Panc1 (cell line): ENCODE measurements around the gene MYRFL. TPM values are rescaled to one million over a fixed set of nuclear protein-coding genes. Genes with fewer than 3 reads are reported as not detected.

Source experiments
- ATAC-seq: fragments of 200-7000 bp; cut with Tn5 transposase; 2 replicates; pipeline ENCODE4 v1.9.1; 2020; ENCODE audit warnings: mild to moderate bottlenecking, moderate library complexity
- BruUV-seq: library from RNA; stranded (reverse); fragments of 400-500 nt; replicated peaks from 2 replicates; lab custom pipeline; 2021; lab: Mats Ljungman, UMichigan
- CTCF ChIA-PET: fragments of 300-600 bp; sonication (Branson Sonifier 250); formaldehyde crosslinking; loops from one replicate; lab custom pipeline; 2022; ENCODE audit warnings: antibody characterized with exemption; lab: Charles Lee
- POLR2A ChIA-PET: fragments of 300-600 bp; sonication (Branson Sonifier 250); formaldehyde crosslinking; loops from one replicate; lab custom pipeline; 2022; ENCODE audit warnings: antibody characterized with exemption; lab: Charles Lee
- DNase-seq: peaks from one replicate; pipeline ENCODE4 v3.0.0-alpha.2; 2010; ENCODE audit warnings: low read depth, low spot score
- H3K27ac ChIP-seq: 2 replicates; pipeline ENCODE4 v1.5.1; 2011; ENCODE audit warnings: mild to moderate bottlenecking, low read length, inconsistent platforms
- H3K27me3 ChIP-seq: fragments of 200-500 bp; sonication (Bioruptor generic); 2 replicates; pipeline ENCODE4 v1.6.0; 2014; ENCODE audit warnings: low read length, inconsistent platforms; ENCODE audit not compliant: control insufficient read depth, insufficient read depth
- H3K36me3 ChIP-seq: fragments of 200-500 bp; sonication (Bioruptor generic); 2 replicates; pipeline ENCODE4 v1.5.1; 2014; ENCODE audit warnings: inconsistent platforms, mild to moderate bottlenecking, low read length, moderate library complexity; ENCODE audit not compliant: control insufficient read depth, insufficient read depth
- H3K4me1 ChIP-seq: 2 replicates; pipeline ENCODE4 v1.5.1; 2011; ENCODE audit warnings: inconsistent platforms, mild to moderate bottlenecking, low read length, moderate library complexity; ENCODE audit not compliant: control insufficient read depth, insufficient read depth
- H3K4me3 ChIP-seq, 2 experiments: 2 replicates each; pipeline ENCODE4 v1.5.1; 2011 to 2012; ENCODE audit warnings: low read depth in 2 of 2, low read length in 2 of 2, mild to moderate bottlenecking in 2 of 2, inconsistent platforms in 1 of 2, moderate library complexity in 1 of 2
- H3K9me3 ChIP-seq: fragments of 200-500 bp; sonication (Bioruptor generic); 2 replicates; pipeline ENCODE4 v1.5.1; 2014; ENCODE audit warnings: low read depth, mild to moderate bottlenecking, inconsistent platforms, low read length, moderate library complexity; ENCODE audit not compliant: control insufficient read depth, insufficient read depth
- POLR2AphosphoS5 ChIP-seq: IDR thresholded peaks from 2 replicates; pipeline ENCODE4 v1.6.1; 2012; ENCODE audit warnings: mild to moderate bottlenecking, low read depth, low read length, moderate library complexity
- SIN3A ChIP-seq: IDR thresholded peaks from 2 replicates; pipeline ENCODE4 v1.6.1; 2012; ENCODE audit warnings: low read depth, mild to moderate bottlenecking, low read length, moderate library complexity, borderline replicate concordance; ENCODE audit not compliant: insufficient read depth
- TCF7L2 ChIP-seq: IDR thresholded peaks from 2 replicates; pipeline ENCODE4 v1.6.1; 2011; ENCODE audit warnings: mild to moderate bottlenecking, low read depth, low read length, inconsistent platforms
- in situ Hi-C: cut with HindIII; loops from 2 replicates; pipeline ENCODE4 v1.10.0; 2016; ENCODE audit warnings: low sequenced_read_pairs, low pct_unique_long_range_greater_than_20kb
- intact Hi-C: fragments of 100-400 bp; cut with micrococcal nuclease; formaldehyde crosslinking; loops from one replicate; pipeline ENCODE4 v1.10.0; 2022; ENCODE audit not compliant: unreplicated experiment
- total RNA-seq: library from RNA; stranded (reverse); gene quantifications from one replicate; pipeline ENCODE4 v1.2.1, GENCODE V29; 2021; ENCODE audit not compliant: unreplicated experiment
- TF ChIP-seq, protein P1 (sequence below), 2 experiments: IDR thresholded peaks; 2 replicates each; pipeline ENCODE4 v1.6.1; 2011 to 2012; ENCODE audit warnings: low read depth in 2 of 2, control low read depth in 1 of 2, low read length in 1 of 2, mild to moderate bottlenecking in 1 of 2, moderate library complexity in 1 of 2; ENCODE audit not compliant: insufficient read depth in 1 of 2
- TF ChIP-seq, protein P2 (sequence below): fragments of 450-650 bp; IDR thresholded peaks from 2 replicates; pipeline ENCODE4 v1.5.1; 2017; ENCODE audit warnings: mild to moderate bottlenecking

MYRFL gene
- total RNA-seq, 1 experiment from 2014 or later, result not detected

DNA sequence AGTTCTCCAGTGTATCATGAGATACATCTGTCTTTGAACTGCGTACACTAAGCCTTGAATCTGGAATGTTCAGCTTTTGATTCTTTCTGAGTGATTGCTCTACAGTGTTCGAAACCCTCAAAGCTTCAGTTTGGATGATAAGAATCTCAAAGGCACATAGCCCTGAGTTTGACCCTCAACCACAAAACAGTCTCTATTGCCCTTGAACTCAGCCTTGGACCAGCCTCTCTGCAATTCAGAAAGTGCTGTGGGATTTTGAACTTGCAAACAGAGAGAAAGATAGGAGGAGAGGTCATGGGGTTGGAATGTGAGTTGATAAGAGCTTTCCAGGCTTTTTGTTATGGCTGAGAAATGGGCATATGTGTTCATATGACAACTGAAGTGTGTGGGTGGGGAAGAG is 100.3 kb downstream of the MYRFL start:
- Histone ChIP-seq H3K4me3 (no peak overlapping the region), H3K36me3 (no peaks in the 10 kb centered on the region), H3K27ac (no peak overlapping the region), H3K4me1 (no peaks in the 10 kb centered on the region), H3K27me3 (0 out of 2 replicates have a peak, but pooled peaks cover 2% of the 10 kb centered on the region), H3K9me3 (no peaks in the 10 kb centered on the region)
- BruUV-seq, result no TSS peak
- in situ Hi-C loops, result no loop called here
- ChIA-PET POLR2A (no interaction called here), CTCF (no interaction called here)
- DNase-seq (no peak), ATAC-seq (no peak)
- TF ChIP-seq, protein P1, sequence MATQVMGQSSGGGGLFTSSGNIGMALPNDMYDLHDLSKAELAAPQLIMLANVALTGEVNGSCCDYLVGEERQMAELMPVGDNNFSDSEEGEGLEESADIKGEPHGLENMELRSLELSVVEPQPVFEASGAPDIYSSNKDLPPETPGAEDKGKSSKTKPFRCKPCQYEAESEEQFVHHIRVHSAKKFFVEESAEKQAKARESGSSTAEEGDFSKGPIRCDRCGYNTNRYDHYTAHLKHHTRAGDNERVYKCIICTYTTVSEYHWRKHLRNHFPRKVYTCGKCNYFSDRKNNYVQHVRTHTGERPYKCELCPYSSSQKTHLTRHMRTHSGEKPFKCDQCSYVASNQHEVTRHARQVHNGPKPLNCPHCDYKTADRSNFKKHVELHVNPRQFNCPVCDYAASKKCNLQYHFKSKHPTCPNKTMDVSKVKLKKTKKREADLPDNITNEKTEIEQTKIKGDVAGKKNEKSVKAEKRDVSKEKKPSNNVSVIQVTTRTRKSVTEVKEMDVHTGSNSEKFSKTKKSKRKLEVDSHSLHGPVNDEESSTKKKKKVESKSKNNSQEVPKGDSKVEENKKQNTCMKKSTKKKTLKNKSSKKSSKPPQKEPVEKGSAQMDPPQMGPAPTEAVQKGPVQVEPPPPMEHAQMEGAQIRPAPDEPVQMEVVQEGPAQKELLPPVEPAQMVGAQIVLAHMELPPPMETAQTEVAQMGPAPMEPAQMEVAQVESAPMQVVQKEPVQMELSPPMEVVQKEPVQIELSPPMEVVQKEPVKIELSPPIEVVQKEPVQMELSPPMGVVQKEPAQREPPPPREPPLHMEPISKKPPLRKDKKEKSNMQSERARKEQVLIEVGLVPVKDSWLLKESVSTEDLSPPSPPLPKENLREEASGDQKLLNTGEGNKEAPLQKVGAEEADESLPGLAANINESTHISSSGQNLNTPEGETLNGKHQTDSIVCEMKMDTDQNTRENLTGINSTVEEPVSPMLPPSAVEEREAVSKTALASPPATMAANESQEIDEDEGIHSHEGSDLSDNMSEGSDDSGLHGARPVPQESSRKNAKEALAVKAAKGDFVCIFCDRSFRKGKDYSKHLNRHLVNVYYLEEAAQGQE (IDR thresholded peaks at IDR 0.05; ENCODE audit: insufficient read depth in 1 of 2, low read depth in 2 of 2, low read length in 1 of 2), result no peak
- intact Hi-C loops, result no loop called here

- POLR2A ChIA-PET, result no interaction called here
- Histone ChIP-seq H3K4me3 (no peak overlapping the region), H3K27ac (no peak overlapping the region), H3K4me1 (no peaks in the 10 kb centered on the region), H3K27me3 (0 out of 2 replicates have a peak, but pooled peaks cover 2% of the 10 kb centered on the region), H3K36me3 (no peaks in the 10 kb centered on the region), H3K9me3 (no peaks in the 10 kb centered on the region)
- in situ Hi-C loops, result no loop called here
- BruUV-seq, result no TSS peak
- DNase-seq (no peak), ATAC-seq (no peak)
- intact Hi-C loops, result no loop called here
- TF ChIP-seq SIN3A (no peak), TCF7L2 (no peak), POLR2AphosphoS5 (no peak)
- TF ChIP-seq, protein P1 (IDR thresholded peaks at IDR 0.05; ENCODE audit: insufficient read depth in 1 of 2, low read depth in 2 of 2, low read length in 1 of 2), result no peak
- TF ChIP-seq, protein P2, sequence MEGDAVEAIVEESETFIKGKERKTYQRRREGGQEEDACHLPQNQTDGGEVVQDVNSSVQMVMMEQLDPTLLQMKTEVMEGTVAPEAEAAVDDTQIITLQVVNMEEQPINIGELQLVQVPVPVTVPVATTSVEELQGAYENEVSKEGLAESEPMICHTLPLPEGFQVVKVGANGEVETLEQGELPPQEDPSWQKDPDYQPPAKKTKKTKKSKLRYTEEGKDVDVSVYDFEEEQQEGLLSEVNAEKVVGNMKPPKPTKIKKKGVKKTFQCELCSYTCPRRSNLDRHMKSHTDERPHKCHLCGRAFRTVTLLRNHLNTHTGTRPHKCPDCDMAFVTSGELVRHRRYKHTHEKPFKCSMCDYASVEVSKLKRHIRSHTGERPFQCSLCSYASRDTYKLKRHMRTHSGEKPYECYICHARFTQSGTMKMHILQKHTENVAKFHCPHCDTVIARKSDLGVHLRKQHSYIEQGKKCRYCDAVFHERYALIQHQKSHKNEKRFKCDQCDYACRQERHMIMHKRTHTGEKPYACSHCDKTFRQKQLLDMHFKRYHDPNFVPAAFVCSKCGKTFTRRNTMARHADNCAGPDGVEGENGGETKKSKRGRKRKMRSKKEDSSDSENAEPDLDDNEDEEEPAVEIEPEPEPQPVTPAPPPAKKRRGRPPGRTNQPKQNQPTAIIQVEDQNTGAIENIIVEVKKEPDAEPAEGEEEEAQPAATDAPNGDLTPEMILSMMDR, result no peak
- CTCF ChIA-PET, result no interaction called here
These were observed 102.1 kb downstream of the MYRFL start for GRCh38 chr12:69927164-69927563.
